Activated CD4-positive, alpha-beta T cell treated with anti-CD3 and anti-CD28 coated beads, Interleukin-2, amount 50 U/mL, for 16 hours (primary cell): Measurements from ENCODE around the gene CDC25A.

Experiments
- DNase-seq: peaks from one replicate; pipeline ENCODE4 v3.0.0-alpha.2; 2020

The CDC25A gene

GRCh38 chr3:48140936-48141603 lies 47.1 kb downstream of the CDC25A start:
- no peak for DNase-seq

DNA sequence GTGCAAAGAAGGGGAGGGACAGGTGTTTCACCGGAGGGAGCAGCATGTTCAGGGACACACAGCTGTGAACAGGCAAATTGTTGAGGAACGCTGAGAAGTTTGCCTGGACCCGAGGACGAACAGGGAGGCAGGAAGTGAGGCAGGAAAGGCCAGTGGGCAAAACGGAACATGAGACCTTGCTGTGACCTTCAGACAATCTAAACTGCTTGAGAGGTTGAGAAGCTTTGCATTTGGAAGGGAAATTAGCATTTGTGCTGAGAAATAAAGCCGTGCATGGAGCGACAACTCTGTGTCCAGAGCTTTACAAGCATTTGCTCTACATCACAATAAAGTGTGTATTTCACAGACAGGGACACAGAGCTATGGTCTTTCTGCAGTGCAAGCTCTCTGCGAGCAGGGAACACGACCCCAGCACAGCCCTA lies 47.9 kb downstream of the CDC25A start:
- DNase-seq: no peak

GRCh38 chr3:48137425-48137999 lies 50.7 kb downstream of the CDC25A start:
- DNase-seq: no peak

DNA sequence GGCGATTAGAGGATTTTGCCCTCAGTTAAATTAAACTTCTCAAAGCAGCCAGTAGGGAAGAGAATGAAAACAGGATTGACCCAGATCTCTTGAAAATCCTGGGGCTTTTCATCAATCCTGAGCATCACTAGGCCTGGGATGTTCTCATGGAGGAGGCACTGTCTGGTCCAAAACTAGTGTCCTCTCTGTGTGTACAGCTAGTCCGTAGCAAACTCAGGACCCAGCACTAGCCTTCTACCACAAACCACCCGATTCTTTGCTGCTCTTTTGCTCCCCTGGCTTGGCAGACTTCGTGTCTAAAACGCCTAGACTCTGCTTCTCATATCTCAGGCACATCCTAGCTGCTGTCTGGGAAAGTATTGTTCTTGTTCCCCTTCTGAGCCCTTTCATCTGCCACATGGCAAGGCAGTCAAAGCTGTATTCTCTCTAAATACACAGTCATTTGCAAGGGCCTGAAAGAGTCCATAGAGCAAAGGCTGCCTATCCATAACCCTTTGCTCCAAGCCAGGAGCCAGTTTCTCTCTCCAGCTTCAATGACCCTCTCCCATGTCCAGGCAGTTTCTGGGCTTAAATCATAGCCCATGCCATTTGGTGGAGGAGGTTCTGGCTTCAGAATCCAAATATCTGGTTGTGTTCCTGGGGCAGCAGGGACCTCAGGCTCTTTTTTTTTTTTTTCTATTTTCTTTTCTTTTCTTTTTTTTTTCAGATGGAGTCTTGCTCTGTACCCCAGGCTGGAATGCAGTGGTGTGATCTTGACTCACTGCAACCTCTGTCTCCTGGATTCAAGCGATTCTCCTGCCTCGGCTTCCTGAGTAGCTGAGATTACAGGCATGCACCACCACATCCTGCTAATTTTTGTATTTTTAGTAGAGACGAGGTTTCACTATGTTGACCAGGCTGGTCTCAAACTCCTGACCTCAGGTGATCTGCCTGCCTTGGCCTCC lies 52.4 kb downstream of the CDC25A start:
- DNase-seq: no peak

- no peak for DNase-seq
Measured at GRCh38 chr3:48130321-48130904, 57.8 kb downstream of the CDC25A start.

GRCh38 chr3:48129921-48130320 lies 58.3 kb downstream of the CDC25A start:
- no peak for DNase-seq

GRCh38 chr3:48128774-48129173 lies 59.4 kb downstream of the CDC25A start:
- no peak for DNase-seq

GRCh38 chr3:48125886-48126622 lies 62.2 kb downstream of the CDC25A start:
- no peak for DNase-seq

GRCh38 chr3:48125013-48125705 lies 63.1 kb downstream of the CDC25A start:
- no peak for DNase-seq

GRCh38 chr3:48123346-48123745 lies 64.9 kb downstream of the CDC25A start:
- no peak for DNase-seq

- DNase-seq: no peak
Measured at GRCh38 chr3:48122504-48122903, 65.7 kb downstream of the CDC25A start.

GRCh38 chr3:48120223-48120622 lies 68.0 kb downstream of the CDC25A start:
- DNase-seq: no peak

GRCh38 chr3:48119505-48120193 lies 68.6 kb downstream of the CDC25A start:
- DNase-seq: no peak

GRCh38 chr3:48118928-48119327 lies 69.3 kb downstream of the CDC25A start:
- no peak for DNase-seq

DNA sequence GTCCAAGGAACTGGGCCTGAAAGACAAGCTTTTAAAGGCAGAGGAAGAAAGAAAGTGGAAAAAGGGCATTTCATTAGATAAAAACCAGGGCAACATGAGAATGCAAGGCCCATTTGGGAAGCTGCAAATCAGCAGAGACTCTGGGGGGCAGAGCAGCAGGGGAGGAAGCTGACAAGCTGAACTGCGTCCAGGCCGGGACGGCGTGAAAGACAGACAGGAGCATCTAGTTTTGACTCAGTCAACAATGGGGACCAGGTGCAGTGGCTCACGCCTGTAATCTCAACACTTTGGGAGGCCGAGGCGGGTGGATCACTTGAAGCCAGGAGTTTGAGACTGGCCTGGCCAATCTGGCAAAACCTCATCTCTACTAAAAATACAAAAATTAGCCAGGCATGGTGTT lies 69.9 kb downstream of the CDC25A start:
- no peak for DNase-seq

GRCh38 chr3:48112813-48113212 lies 75.4 kb downstream of the CDC25A start:
- no peak for DNase-seq

GRCh38 chr3:48112108-48112791 lies 76.0 kb downstream of the CDC25A start:
- DNase-seq: peak; percentile 79

DNA sequence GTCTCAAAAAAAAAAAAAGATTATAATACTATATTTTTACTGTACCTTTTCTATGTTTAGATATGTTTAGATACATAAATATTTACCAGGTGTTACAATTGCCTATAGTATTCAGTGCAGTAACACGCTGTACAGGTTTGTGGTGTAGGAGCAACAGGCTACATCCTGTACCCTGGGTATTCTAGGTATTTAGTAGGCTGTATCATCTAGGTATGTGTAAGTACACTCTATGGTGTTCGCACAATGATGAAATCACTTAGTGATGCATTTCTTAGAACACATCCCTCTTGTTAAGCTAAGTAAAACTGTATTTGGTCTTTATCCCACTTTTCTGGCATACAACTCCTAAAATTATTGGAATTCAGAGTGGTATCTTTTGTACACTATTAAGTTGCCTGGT lies 77.8 kb downstream of the CDC25A start:
- DNase-seq: no peak

DNA sequence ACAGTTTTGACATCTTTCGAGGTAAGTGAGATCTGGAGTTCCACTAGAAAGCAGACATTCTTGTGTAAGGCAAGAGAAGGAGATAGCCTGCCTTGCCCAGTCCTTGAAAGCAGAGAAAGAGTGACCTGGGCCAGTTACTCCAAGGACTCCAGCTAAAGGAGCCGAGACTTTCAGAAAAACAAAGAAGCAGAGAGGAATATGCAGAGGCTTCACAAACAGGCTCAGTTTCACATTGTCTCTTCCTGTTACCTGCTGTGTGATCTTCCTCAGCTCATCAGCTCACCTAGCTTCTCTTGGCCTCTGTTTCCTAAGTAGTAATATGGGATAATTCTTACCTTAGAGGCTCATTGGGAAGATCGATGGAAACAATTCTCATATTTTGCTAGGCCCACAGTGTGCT lies 81.0 kb downstream of the CDC25A start:
- DNase-seq: no peak
